AG10803 (cell line): ENCODE measurements around the gene LIPC.

ENCODE experiments used
- DNase-seq: peaks from one replicate; pipeline ENCODE4 v3.0.0; 2010; ENCODE audit warnings: low read depth
- H3K4me3 ChIP-seq: 2 replicates; pipeline ENCODE4 v1.5.1; 2011; ENCODE audit warnings: mild to moderate bottlenecking, low read length, control low read depth
- TF ChIP-seq, protein P1 (sequence below): conservative IDR thresholded peaks from 2 replicates; pipeline ENCODE4 v1.5.1; 2011; ENCODE audit warnings: mild to moderate bottlenecking, low read length, control low read depth, inconsistent platforms

The LIPC gene

GRCh38 chr15:58569455-58569854 lies 137.7 kb downstream of the LIPC start:
- TF ChIP-seq, protein P1, sequence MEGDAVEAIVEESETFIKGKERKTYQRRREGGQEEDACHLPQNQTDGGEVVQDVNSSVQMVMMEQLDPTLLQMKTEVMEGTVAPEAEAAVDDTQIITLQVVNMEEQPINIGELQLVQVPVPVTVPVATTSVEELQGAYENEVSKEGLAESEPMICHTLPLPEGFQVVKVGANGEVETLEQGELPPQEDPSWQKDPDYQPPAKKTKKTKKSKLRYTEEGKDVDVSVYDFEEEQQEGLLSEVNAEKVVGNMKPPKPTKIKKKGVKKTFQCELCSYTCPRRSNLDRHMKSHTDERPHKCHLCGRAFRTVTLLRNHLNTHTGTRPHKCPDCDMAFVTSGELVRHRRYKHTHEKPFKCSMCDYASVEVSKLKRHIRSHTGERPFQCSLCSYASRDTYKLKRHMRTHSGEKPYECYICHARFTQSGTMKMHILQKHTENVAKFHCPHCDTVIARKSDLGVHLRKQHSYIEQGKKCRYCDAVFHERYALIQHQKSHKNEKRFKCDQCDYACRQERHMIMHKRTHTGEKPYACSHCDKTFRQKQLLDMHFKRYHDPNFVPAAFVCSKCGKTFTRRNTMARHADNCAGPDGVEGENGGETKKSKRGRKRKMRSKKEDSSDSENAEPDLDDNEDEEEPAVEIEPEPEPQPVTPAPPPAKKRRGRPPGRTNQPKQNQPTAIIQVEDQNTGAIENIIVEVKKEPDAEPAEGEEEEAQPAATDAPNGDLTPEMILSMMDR = no peak
- H3K4me3 ChIP-seq = no peak overlapping the region
- DNase-seq = no peak

GRCh38 chr15:58571491-58571890 lies 139.7 kb downstream of the LIPC start:
- H3K4me3 ChIP-seq = no peak overlapping the region
- TF ChIP-seq, protein P1 = no peak
- DNase-seq = no peak

- no peak for DNase-seq
- TF ChIP-seq, protein P1 = no peak
- H3K4me3 ChIP-seq = no peak overlapping the region
Observed at GRCh38 chr15:58572521-58572920, 140.7 kb downstream of the LIPC start.

DNA sequence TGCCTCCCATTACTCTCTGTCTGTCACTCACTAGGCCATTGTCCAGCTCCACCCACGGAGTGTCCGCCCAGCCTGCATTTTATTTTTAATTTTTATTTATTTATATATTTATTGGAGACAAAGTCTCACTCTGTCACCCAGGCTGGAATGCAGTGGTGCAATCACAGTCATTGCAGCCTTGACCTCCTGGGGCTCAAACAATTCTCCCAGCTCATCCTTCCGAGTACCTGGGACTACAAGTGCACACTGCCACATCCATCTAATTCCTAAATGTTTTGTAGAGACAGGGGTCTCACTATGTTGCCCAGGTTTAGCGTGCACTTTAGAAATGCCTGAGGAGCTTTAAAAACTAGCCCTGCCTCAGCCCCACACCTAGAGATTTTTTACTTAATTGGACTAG lies 141.5 kb downstream of the LIPC start:
- no peak for DNase-seq
- no peak overlapping the region for H3K4me3 ChIP-seq
- TF ChIP-seq, protein P1 = no peak

GRCh38 chr15:58574631-58575030 lies 142.8 kb downstream of the LIPC start:
- no peak overlapping the region for H3K4me3 ChIP-seq
- TF ChIP-seq, protein P1 = no peak
- no peak for DNase-seq

GRCh38 chr15:58575045-58575786 lies 143.4 kb downstream of the LIPC start:
- DNase-seq = no peak
- TF ChIP-seq, protein P1 = no peak
- H3K4me3 ChIP-seq = no peak overlapping the region

- no peak for DNase-seq
- TF ChIP-seq, protein P1 = no peak
- H3K4me3 ChIP-seq = no peak overlapping the region
Observed at GRCh38 chr15:58576657-58577056, 144.9 kb downstream of the LIPC start.
